Hematopoietic multipotent progenitor cell (in vitro differentiated cells): ENCODE measurements around the gene SYT9. TPM values are rescaled to one million over a fixed set of nuclear protein-coding genes. Genes with fewer than 3 reads are reported as not detected.
A peak's percentile ranks its signal among the peaks of the same experiment; 100 is the strongest.

ENCODE experiments used
- DNase-seq, 3 donors: peaks; one replicate each; pipeline ENCODE4 v3.0.0-alpha.2; 2011 to 2015; ENCODE audit warnings: low read depth in 2 of 3, low spot score in 2 of 3
- total RNA-seq: library from RNA; depleted of rRNA; stranded (reverse); fragments of >200 nt; gene quantifications from one replicate; pipeline ENCODE4 v1.2.3, GENCODE V29; 2012

SYT9 gene
- total RNA-seq = under 0.01 TPM

- DNase-seq = peak in 2 of 3 donors; percentile 30 to 39
Measured at GRCh38 chr11:7251836-7252682, at the start of gene SYT9. SYT9 (plus strand) TSS chr11:7251904; CDS start chr11:7252187, 283 bp downstream.

GRCh38 chr11:7202412-7202811, 49.3 kb upstream of the SYT9 start:
- no peak for DNase-seq

GRCh38 chr11:7204778-7205177, 46.9 kb upstream of the SYT9 start:
- DNase-seq = peak in 2 of 3 donors; percentile 0 to 31

- no peak for DNase-seq
Measured at GRCh38 chr11:7208391-7208790, 43.3 kb upstream of the SYT9 start.

- no peak for DNase-seq
Measured at GRCh38 chr11:7219491-7219890, 32.2 kb upstream of the SYT9 start.

- DNase-seq = no peak
Measured at GRCh38 chr11:7220636-7221035, 31.1 kb upstream of the SYT9 start.

GRCh38 chr11:7222619-7223018, 29.1 kb upstream of the SYT9 start:
- no peak for DNase-seq

- DNase-seq = no peak
Measured at GRCh38 chr11:7239877-7240276, 11.8 kb upstream of the SYT9 start.

GRCh38 chr11:7245341-7245740, 6.4 kb upstream of the SYT9 start:
- no peak for DNase-seq

- DNase-seq = no peak
Measured at GRCh38 chr11:7246179-7246578, 5.5 kb upstream of the SYT9 start.

- no peak for DNase-seq
Measured at GRCh38 chr11:7250166-7250565, 1.5 kb upstream of the SYT9 start.

- no peak for DNase-seq
Measured at GRCh38 chr11:7251487-7251835, 243 bp upstream of the SYT9 start.

- DNase-seq = no peak
Measured at GRCh38 chr11:7252683-7253213, 1.0 kb downstream of the SYT9 start.

GRCh38 chr11:7253800-7254199, 2.1 kb downstream of the SYT9 start:
- DNase-seq = no peak

- DNase-seq = no peak
Measured at GRCh38 chr11:7254731-7255291, 3.1 kb downstream of the SYT9 start.

GRCh38 chr11:7256943-7257342, 5.2 kb downstream of the SYT9 start:
- no peak for DNase-seq

- DNase-seq = no peak
Measured at GRCh38 chr11:7257724-7258123, 6.0 kb downstream of the SYT9 start.

GRCh38 chr11:7261578-7261977, 9.9 kb downstream of the SYT9 start:
- DNase-seq = no peak

- no peak for DNase-seq
Measured at GRCh38 chr11:7262672-7263071, 11.0 kb downstream of the SYT9 start.

- no peak for DNase-seq
Measured at GRCh38 chr11:7263842-7264241, 12.1 kb downstream of the SYT9 start.

- no peak for DNase-seq
Measured at GRCh38 chr11:7268758-7269157, 17.1 kb downstream of the SYT9 start.

- DNase-seq = no peak
Measured at GRCh38 chr11:7270233-7270865, 18.6 kb downstream of the SYT9 start.
